NCI-H2196 treated with DMSO at 0.1 percent for 48 hours (cell line): ENCODE results near the gene AFAP1L2.

ENCODE experiments used
- DNase-seq: peaks from one replicate; lab custom pipeline; 2025; ENCODE audit not compliant: unreplicated experiment; lab: John Stamatoyannopoulos, UW

AFAP1L2 gene

GRCh38 chr10:114295393-114295792 lies 108.9 kb downstream of the AFAP1L2 start:
- no peak for DNase-seq

DNA sequence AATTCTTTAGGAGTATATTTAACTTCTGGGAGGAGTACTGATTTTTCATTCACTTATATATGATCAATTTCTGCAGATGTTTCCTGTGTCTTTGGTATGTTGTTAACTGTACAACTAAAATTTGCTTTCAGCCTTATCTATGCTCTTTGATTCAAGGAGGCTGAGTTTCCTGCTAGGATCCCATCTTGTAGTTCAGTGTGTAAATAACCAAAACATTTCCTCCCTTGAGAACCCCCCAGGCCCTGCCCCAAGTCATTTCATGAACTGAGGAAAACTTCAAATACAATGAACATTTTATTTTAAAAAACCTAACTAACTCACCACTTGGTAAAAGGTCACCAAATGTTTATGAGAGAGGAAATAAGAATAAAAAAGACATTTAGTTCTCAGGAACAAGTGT lies 109.8 kb downstream of the AFAP1L2 start:
- DNase-seq: no peak

DNA sequence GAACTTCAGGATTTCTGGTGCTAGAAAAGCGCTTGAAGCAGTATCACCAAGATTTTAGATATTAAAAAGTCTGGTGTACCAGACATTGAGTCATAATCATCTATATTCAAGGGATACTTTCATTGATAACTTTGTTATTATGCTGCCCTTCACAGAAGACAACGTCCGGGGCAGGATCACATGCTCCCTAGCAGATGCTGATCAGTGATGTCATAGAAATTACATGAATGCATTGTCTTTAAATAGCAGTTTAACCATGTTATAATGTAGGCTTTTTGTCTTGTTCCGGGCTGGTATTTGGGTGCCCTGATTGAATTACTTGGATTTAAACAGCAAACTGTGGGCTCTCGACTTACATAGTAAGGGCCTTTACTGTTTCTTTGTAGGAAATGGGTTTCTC lies 111.2 kb downstream of the AFAP1L2 start:
- no peak for DNase-seq

DNA sequence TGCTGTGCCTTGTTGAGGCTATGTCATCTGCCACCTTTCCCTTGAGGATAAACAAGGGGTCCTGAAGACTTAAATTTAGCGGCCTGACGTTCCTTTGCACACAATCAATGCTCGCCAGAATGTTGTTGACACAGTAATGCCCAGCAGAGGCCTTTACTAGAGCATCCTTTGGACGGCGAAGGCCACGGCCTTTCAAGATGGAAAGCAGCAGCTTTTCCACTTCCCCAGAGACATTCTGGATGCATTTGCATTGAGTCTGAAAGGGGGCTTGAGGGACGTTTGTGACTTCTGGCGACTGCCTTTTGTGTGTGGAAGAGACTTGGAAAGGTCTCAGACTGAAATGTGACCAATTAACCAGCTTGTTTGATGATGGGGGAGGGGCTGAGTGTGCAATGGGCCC lies 112.8 kb downstream of the AFAP1L2 start:
- no peak for DNase-seq

- no peak for DNase-seq
Observed at GRCh38 chr10:114291076-114291475, 113.2 kb downstream of the AFAP1L2 start.

GRCh38 chr10:114290038-114290437 lies 114.3 kb downstream of the AFAP1L2 start:
- DNase-seq: no peak

DNA sequence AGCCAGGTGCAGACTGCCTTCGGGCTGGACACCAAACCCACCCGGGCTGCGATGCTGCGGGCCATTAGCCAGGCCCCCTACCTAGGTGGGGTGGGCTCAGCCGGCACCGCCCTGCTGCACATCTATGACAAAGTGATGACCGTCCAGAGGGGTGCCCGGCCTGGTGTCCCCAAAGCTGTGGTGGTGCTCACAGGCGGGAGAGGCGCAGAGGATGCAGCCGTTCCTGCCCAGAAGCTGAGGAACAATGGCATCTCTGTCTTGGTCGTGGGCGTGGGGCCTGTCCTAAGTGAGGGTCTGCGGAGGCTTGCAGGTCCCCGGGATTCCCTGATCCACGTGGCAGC lies 115.2 kb downstream of the AFAP1L2 start:
- no peak for DNase-seq

DNA sequence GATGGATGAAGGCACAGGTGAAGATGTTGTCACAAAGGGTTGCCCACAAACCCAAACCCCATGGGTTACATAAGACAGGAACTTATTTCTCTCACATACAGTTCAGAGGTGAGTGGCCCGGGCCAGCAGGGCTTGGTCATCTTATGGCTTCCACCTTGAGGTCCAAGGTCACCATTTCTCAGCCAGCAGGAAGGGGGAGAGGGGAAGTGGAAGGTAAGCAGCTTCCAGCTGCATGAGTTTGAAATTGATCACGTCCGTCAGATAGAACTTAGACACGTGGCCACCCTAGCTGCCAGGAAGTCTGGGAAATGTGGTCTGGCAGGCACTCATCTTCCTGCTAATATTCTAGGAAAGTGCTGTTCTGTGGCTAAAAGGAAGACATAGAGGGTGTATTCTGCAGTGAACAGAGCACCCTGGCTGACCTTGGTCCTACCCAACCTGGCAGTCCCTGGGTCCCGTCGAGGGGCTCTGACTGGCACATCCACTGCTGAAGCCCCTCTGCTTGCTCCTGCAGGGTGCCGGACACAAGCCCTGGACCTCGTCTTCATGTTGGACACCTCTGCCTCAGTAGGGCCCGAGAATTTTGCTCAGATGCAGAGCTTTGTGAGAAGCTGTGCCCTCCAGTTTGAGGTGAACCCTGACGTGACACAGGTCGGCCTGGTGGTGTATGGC lies 115.7 kb downstream of the AFAP1L2 start:
- no peak for DNase-seq

- DNase-seq: no peak
Observed at GRCh38 chr10:114286921-114287320, 117.4 kb downstream of the AFAP1L2 start.

DNA sequence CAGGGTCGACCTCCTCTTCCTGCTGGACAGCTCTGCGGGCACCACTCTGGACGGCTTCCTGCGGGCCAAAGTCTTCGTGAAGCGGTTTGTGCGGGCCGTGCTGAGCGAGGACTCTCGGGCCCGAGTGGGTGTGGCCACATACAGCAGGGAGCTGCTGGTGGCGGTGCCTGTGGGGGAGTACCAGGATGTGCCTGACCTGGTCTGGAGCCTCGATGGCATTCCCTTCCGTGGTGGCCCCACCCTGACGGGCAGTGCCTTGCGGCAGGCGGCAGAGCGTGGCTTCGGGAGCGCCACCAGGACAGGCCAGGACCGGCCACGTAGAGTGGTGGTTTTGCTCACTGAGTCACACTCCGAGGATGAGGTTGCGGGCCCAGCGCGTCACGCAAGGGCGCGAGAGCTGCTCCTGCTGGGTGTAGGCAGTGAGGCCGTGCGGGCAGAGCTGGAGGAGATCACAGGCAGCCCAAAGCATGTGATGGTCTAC lies 118.3 kb downstream of the AFAP1L2 start:
- no peak for DNase-seq

DNA sequence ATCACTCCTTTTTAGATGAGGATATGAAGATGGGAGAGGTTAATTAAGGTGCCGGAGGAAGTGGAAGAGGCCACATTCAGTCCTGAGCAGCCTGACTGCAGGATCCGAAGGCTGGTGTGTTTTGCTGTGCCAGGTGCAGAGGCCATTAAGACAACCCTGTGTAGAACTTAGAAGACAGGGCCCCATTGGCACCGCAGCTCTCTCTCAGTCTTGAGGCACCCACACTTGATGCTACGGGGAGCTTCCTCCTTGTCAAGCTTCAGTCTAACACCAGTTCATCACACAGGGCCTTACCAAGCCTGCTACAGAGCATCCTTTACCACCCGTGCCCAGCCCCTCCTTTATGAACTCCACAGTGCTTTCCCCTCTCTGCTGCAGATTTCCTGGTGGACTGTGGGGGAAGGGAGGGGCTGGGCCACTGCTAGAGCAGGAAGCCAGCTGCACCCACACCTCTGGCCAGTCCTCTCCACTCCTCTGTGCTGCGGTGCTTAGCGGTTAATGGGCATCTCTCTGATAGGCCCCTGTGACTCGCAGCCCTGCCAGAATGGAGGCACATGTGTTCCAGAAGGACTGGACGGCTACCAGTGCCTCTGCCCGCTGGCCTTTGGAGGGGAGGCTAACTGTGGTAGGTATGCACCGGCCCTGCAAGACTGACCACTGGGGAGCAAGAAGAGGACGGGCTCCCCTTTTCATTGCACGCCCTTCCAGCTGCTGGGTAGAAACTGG lies 119.8 kb downstream of the AFAP1L2 start:
- DNase-seq: no peak

GRCh38 chr10:114283535-114284234 lies 120.6 kb downstream of the AFAP1L2 start:
- DNase-seq: no peak

DNA sequence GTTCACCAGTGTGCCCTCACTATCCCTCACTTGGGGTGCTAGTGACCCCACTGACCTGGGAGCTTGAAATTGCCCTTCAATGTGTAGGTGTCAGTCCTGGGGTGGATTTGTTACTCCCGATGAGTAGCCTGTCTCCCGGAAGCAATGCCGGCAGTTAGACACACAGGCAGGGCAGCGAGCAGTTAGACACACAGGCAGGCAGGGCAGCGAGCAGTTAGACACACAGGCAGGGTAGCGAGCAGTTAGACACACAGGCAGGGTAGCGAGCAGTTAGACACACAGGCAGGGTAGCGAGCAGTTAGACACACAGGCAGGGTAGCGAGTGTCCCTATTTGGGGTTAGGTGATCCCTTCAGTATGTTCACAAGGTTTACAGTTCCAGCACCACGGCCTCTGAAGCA lies 121.2 kb downstream of the AFAP1L2 start:
- no peak for DNase-seq

- no peak for DNase-seq
Observed at GRCh38 chr10:114282526-114282925, 121.8 kb downstream of the AFAP1L2 start.

DNA sequence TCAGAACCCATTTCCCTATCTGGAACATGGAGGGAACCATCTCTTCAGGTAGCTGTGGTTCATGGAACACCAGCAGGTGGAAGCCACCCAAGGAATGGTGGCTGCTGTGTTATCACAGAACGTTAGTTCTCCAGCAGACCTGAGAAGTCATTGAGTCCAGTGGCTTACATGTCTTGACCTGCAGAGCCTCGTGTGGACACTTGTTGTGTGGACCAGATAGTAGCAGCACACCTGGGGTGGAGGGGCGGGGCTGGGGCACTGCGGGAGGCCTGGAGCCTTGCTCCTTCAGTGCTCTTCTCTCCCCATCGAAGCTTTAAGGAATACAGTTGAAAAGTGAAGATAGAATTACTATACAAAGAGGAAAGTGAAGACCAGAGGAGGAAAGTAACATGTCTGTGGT lies 122.8 kb downstream of the AFAP1L2 start:
- no peak for DNase-seq

DNA sequence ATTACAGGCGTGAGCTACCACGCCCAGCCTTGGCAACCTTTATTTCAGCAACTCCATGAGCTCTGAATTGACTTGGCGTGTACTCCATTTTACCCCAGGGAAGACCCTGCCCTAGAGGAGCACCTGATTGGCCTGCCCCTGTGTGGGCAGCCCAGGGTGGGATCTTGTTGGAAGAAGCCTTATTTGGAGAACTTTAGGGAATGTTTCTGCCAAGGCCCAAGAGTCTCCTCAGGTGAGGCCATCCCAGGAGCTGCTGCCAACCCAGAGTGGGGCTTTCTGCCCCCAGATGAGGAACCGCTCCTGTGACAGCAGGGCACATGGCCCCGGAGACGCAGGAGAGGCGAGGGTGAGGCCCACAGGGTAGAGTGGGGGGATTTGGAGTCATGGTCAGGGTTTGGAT lies 123.3 kb downstream of the AFAP1L2 start:
- DNase-seq: no peak

- DNase-seq: no peak
Observed at GRCh38 chr10:114279901-114280644, 124.2 kb downstream of the AFAP1L2 start.

DNA sequence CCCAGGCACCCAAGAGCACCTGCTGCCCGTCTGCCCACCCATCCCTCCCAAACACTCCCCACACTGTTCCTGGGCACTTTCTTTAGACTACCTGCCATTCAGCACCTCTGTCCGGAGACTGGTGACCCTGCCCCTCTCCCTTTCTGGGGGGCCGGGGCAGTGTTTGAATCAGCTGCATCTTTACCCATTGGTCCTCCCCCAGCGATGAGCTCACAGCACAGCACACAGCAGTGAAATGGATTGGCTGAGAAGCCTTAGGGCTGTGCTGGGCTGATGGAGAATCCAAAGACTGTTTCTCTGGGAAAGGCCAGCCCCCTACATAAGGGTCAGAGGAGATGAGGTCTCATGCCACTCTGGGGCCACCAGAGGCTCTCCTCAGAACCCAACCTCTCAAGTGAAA lies 125.0 kb downstream of the AFAP1L2 start:
- DNase-seq: no peak

GRCh38 chr10:114278884-114279191 lies 125.5 kb downstream of the AFAP1L2 start:
- no peak for DNase-seq

- no peak for DNase-seq
Observed at GRCh38 chr10:114278140-114278883, 126.0 kb downstream of the AFAP1L2 start.

DNA sequence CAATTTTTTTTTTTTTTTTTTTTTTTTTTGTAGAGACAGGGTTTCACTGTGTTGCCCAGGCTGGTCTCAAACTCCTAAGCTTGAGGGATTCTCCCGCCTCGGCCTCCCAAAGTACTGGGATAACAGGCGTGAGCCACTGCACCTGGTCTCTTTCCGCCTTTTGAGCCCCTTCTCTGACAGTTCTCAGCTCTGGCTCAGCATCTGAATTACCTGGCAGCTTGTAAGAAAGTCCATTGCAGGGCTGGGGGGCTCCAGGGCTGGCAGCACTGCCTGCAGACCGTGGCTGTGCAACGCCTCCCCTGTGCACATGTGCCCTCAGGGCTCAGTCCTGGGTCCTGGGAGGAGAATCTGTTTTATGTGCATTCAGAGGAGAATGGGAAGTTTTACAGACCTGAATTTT lies 127.6 kb downstream of the AFAP1L2 start:
- DNase-seq: no peak
